HEK293T (cell line): Measurements from ENCODE around the gene P4HA1.
"Not testable (repeated sequence)": the region's sequence is repeated elsewhere in the genome, so short reads cannot be mapped to it uniquely, and the experiment has no call there.

ENCODE experiments used
- CTCF ChIA-PET: fragments of 350-600 bp; formaldehyde crosslinking; extraction: SDS; loops from one replicate; lab custom pipeline; 2021; ENCODE audit warnings: antibody characterized with exemption, inconsistent platforms; lab: Yijun Ruan, JAX
- POLR2A ChIA-PET: fragments of 350-600 bp; formaldehyde crosslinking; extraction: SDS; loops from one replicate; lab custom pipeline; 2020; ENCODE audit warnings: antibody characterized with exemption, inconsistent platforms; lab: Yijun Ruan, JAX
- DNase-seq: peaks from one replicate; pipeline ENCODE4 v3.0.0; 2012; ENCODE audit warnings: mixed read lengths; ENCODE audit errors: extremely low spot score
- ARNT ChIP-seq: fragments of 450-650 bp; IDR thresholded peaks from 2 replicates; pipeline ENCODE4 v1.6.1; 2017; ENCODE audit warnings: mild to moderate bottlenecking
- BHLHE40 ChIP-seq: fragments of 450-650 bp; IDR thresholded peaks from 2 replicates; pipeline ENCODE4 v1.6.1; 2016; ENCODE audit warnings: mild to moderate bottlenecking, moderate library complexity, borderline replicate concordance
- CTBP1 ChIP-seq: fragments of 450-650 bp; IDR thresholded peaks from 2 replicates; pipeline ENCODE4 v1.6.1; 2016; ENCODE audit warnings: borderline replicate concordance
- ELF4 ChIP-seq: fragments of 450-650 bp; IDR thresholded peaks from 2 replicates; pipeline ENCODE4 v1.6.1; 2017; ENCODE audit warnings: antibody characterized with exemption
- FOXA1 ChIP-seq: fragments of 450-650 bp; IDR thresholded peaks from 2 replicates; pipeline ENCODE4 v1.6.1; 2016; ENCODE audit warnings: mild to moderate bottlenecking
- FOXK2 ChIP-seq: fragments of 450-650 bp; IDR thresholded peaks from 2 replicates; pipeline ENCODE4 v1.6.1; 2016; ENCODE audit warnings: mild to moderate bottlenecking
- FOXM1 ChIP-seq: fragments of 450-650 bp; IDR thresholded peaks from 2 replicates; pipeline ENCODE4 v1.6.1; 2017; ENCODE audit warnings: mild to moderate bottlenecking, borderline replicate concordance
- HDGF ChIP-seq: fragments of 450-650 bp; IDR thresholded peaks from 2 replicates; pipeline ENCODE4 v1.6.1; 2017; ENCODE audit warnings: antibody characterized with exemption, borderline replicate concordance
- L3MBTL2 ChIP-seq: fragments of 450-650 bp; conservative IDR thresholded peaks from 2 replicates; pipeline ENCODE4 v1.6.1; 2016; ENCODE audit warnings: mild to moderate bottlenecking
- LEF1 ChIP-seq: fragments of 450-650 bp; IDR thresholded peaks from 2 replicates; pipeline ENCODE4 v1.6.1; 2017; ENCODE audit warnings: mild to moderate bottlenecking, borderline replicate concordance
- NFRKB ChIP-seq: fragments of 450-650 bp; IDR thresholded peaks from 2 replicates; pipeline ENCODE4 v1.6.1; 2016; ENCODE audit warnings: mild to moderate bottlenecking, moderate library complexity
- SP1 ChIP-seq: fragments of 450-650 bp; IDR thresholded peaks from 2 replicates; pipeline ENCODE4 v1.6.1; 2017
- SUZ12 ChIP-seq: fragments of 450-650 bp; IDR thresholded peaks from 2 replicates; pipeline ENCODE4 v1.6.1; 2016; ENCODE audit warnings: mild to moderate bottlenecking
- TARDBP ChIP-seq: fragments of 450-650 bp; IDR thresholded peaks from 2 replicates; pipeline ENCODE4 v1.6.1; 2016
- ZNF384 ChIP-seq: fragments of 450-650 bp; IDR thresholded peaks from 2 replicates; pipeline ENCODE4 v1.6.1; 2016
- TF ChIP-seq, protein P1 (sequence below): fragments of 450-650 bp; IDR thresholded peaks from 2 replicates; pipeline ENCODE4 v1.6.1; 2016

The P4HA1 gene

DNA sequence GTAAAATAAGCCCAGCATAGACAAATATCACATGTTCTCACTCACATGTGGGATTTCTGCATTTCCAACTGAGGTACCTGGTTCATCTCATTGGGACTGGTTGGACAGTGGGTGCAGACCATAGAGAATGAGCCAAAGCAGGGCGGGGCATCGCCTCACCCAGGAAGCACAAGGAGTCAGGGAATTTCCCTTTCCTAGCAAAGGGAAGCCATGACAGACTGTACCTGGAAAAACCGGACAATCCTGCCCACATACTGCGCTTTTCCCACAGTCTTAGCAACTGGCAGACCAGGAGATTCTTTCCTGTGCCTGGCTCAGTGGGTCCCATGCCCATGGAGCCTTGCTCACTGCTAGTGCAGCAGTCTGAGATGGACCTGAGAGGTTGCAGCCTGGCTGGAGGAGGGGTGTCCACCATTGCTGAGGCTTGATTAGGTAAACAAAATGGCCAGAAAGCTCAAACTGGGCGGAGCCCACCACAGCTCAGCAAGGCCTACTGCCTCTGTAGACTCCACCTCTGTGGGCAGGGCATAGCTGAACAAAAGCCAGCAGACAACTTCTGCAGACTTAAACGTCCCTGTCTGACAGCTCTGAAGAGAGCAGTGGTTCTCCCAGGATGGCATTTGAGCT, 75.0 kb downstream of the P4HA1 start:
- POLR2A ChIA-PET, CTCF ChIA-PET, DNase-seq: not testable (repeated sequence)

DNA sequence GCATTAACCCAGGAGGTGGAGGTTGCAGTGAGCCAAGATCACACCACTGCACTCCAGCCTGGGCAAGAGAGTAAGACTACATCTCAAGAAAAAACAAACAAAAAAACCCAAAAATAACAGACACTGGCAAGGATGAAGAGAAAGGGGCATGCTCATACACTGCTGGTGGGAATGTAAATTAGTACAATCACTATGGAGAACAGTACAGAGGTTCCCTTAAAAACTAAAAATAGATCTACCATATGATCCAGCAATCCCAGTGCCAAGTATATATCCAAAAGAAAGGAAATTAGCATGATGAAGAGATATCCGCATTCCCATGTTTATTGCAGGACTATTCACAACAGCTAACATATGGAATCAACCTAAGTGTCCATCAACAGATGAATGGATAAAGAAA, 75.6 kb downstream of the P4HA1 start:
- TF ChIP-seq FOXM1 (no peak), TARDBP (no peak), SP1 (no peak), LEF1 (no peak), ELF4 (no peak), L3MBTL2 (no peak), ARNT (no peak)
- ChIA-PET POLR2A (interaction anchor here (0.8 kb wide), 1 partner anchor 667 kb away, joined by 3 read pairs; no protein-coding TSS in a partner anchor), CTCF (no interaction called here)
- DNase-seq = no peak

DNA sequence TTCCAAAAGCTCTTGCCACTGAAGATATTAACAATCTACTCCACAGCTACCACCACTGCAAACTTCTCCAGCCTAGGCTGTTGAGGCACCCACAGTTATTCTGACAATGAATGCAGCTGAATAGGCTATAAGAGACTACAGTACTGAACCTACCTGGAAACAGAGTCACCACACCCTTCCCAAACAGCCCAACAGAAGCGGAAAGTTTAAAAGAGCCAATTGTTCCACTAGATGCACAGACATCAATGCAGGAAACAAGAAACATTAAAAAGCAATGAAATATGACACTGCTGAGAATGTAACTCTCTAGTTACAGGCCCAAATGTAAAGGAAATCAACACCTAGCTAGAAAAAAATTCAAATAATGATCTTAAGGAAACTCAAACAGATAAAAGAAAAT, 77.6 kb downstream of the P4HA1 start:
- CTCF ChIA-PET = no interaction called here
- no peak for TF ChIP-seq BHLHE40
- no peak for TF ChIP-seq SUZ12
- no peak for TF ChIP-seq FOXM1
- no peak for TF ChIP-seq FOXK2
- TF ChIP-seq FOXA1 = no peak
- TF ChIP-seq ELF4 = no peak
- TF ChIP-seq LEF1 = no peak
- no peak for TF ChIP-seq NFRKB
- TF ChIP-seq L3MBTL2 = no peak
- TF ChIP-seq CTBP1 = no peak
- TF ChIP-seq HDGF = no peak
- no peak for TF ChIP-seq ZNF384
- TF ChIP-seq SP1 = no peak
- no peak for TF ChIP-seq TARDBP
- POLR2A ChIA-PET = no interaction called here
- no peak for DNase-seq

DNA sequence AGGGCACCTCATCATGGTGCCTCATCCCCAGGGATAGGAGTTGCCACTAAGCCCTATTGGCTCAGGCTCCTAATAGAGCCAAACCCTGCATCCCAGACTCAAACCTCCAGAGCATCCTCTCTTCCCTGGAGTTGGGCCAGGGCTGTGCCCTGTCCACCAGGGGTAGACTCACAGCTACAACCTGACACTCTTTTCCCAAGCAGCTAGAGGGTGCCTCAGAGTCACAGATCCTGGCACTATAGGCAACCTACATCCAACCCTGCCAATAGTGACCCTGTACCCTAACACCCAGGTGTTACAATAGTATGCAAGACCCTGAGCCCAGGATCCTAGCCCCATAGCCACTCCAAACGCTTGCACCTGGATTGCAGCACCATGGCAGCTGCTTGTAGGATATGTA, 78.0 kb downstream of the P4HA1 start:
- POLR2A ChIA-PET = no interaction called here
- CTCF ChIA-PET = no interaction called here

DNA sequence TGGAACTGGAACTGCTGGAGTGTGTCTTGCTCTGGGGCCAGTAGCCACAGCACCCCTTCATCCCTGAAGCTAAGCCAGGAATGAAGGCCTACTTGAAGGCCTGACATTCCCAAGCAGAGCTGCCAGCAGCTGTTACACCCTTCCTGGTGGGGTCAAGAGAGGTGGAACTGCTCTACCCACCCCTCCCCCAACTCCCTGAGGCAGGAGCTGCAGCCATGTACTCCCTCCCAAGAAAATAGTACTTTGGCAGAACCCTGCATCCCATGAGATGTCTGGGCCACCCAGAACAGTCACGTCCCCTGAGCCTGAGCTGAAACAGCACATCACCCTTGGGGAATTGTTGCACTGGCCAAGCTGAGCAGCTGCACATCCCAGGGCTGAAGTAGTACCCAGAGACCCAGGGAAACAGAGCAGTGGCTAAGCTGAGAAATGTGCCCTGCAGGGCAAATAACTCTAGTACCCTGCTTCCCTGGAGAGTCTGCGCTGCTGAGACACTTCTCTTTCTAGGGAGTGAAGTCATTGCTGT, 78.6 kb downstream of the P4HA1 start:
- ChIA-PET CTCF (no interaction called here), POLR2A (no interaction called here)
- TF ChIP-seq CTBP1 (no peak), ARNT (no peak), FOXA1 (no peak), SUZ12 (no peak), TARDBP (no peak), BHLHE40 (no peak), ZNF384 (no peak), NFRKB (no peak), FOXK2 (no peak), FOXM1 (no peak), LEF1 (no peak), HDGF (no peak), ELF4 (no peak), SP1 (no peak)
- TF ChIP-seq, protein P1, sequence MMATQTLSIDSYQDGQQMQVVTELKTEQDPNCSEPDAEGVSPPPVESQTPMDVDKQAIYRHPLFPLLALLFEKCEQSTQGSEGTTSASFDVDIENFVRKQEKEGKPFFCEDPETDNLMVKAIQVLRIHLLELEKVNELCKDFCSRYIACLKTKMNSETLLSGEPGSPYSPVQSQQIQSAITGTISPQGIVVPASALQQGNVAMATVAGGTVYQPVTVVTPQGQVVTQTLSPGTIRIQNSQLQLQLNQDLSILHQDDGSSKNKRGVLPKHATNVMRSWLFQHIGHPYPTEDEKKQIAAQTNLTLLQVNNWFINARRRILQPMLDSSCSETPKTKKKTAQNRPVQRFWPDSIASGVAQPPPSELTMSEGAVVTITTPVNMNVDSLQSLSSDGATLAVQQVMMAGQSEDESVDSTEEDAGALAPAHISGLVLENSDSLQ = no peak

More for the DNA sequence above, 78.0 kb downstream of the P4HA1 start:
- no peak for TF ChIP-seq ARNT
- no peak for TF ChIP-seq SUZ12
- TF ChIP-seq L3MBTL2 = no peak
- TF ChIP-seq LEF1 = no peak
- TF ChIP-seq NFRKB = no peak
- no peak for TF ChIP-seq HDGF
- TF ChIP-seq ZNF384 = no peak
- no peak for TF ChIP-seq BHLHE40
- TF ChIP-seq FOXM1 = no peak
- no peak for DNase-seq

DNA sequence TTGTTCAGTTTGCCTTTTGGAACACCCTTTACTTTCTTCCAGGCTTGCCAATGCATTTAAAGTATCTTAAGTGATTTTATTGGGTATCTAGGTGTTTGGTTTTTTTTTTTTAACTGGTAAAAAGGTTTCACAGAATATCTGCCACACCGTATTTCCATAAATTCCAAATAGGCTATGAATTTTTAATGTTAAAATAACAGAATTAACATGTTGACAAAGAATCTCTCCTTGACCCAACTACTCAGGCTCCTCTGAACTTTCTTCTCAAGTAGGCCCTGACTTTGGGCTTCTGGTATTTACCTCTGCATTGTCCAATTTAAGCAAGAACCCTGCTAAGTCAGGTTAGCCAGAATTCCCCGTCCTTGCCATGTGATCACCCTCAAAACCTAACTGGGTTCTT, 80.9 kb downstream of the P4HA1 start:
- POLR2A ChIA-PET = no interaction called here

More for the DNA sequence above, 78.6 kb downstream of the P4HA1 start:
- no peak for DNase-seq

DNA sequence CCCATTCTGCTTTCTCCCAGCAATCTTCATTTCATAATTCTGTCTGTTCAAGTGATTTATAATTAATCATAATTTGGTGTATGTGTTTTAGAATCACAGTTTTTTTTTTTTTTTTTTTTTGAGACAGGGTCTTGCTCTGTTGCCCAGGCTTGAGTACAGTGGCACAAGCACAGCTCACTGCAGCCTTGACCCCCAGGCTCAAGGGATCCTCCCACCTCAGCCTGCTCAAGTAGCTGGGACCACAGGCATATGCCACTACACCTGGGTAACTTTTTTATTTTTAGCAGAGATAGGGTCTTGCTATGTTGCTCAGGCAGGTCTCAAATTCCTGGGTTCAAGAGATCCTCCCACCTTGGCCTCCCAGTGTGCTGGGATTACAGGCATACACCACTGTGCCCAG, 92.8 kb downstream of the P4HA1 start:
- POLR2A ChIA-PET = no interaction called here

More for the DNA sequence above, 80.9 kb downstream of the P4HA1 start:
- TF ChIP-seq HDGF (no peak), FOXA1 (no peak), SP1 (no peak), FOXM1 (no peak)
- no peak for DNase-seq
- CTCF ChIA-PET = no interaction called here

More for the DNA sequence above, 92.8 kb downstream of the P4HA1 start:
- no peak for DNase-seq
- TF ChIP-seq CTBP1 (no peak), SUZ12 (no peak), L3MBTL2 (no peak), NFRKB (no peak), FOXK2 (no peak), FOXM1 (no peak), SP1 (no peak), HDGF (no peak), TARDBP (no peak), LEF1 (no peak), BHLHE40 (no peak), ZNF384 (no peak), ARNT (no peak)
- TF ChIP-seq, protein P1 = no peak
- CTCF ChIA-PET = no interaction called here
